GM12878 (cell line): Measurements from ENCODE around the gene DOK1. TPM values are rescaled to one million over a fixed set of nuclear protein-coding genes. Genes with fewer than 3 reads are reported as not detected.

Source experiments
- ATAC-seq: fragments of 200-7000 bp; cut with Tn5 transposase; 3 replicates; pipeline ENCODE4 v1.9.1; 2020; ENCODE audit warnings: mild to moderate bottlenecking, moderate library complexity
- BruUV-seq: library from RNA; stranded (reverse); fragments of 400-500 nt; replicated peaks from 2 replicates; lab custom pipeline; 2021; lab: Mats Ljungman, UMichigan
- CTCF ChIA-PET: fragments of 300-600 bp; sonication (Branson Sonifier 250); formaldehyde crosslinking; extraction: SDS; loops from one replicate; lab custom pipeline; 2021; ENCODE audit warnings: inconsistent platforms; lab: Yijun Ruan, JAX
- POLR2A ChIA-PET: fragments of 350-600 bp; formaldehyde crosslinking; extraction: SDS; loops from one replicate; lab custom pipeline; 2021; ENCODE audit warnings: inconsistent platforms; lab: Charles Lee
- RAD21 ChIA-PET: fragments of 300-600 bp; sonication (Branson Sonifier 250); formaldehyde crosslinking; loops from one replicate; lab custom pipeline; 2023; ENCODE audit warnings: antibody characterized with exemption; ENCODE audit not compliant: unreplicated experiment; lab: Charles Lee
- SMC1A ChIA-PET: fragments of 300-600 bp; sonication (Branson Sonifier 250); formaldehyde crosslinking; loops from one replicate; lab custom pipeline; 2023; ENCODE audit not compliant: unreplicated experiment, uncharacterized antibody; lab: Charles Lee
- DNase-seq: peaks from one replicate; pipeline ENCODE4 v3.0.0-alpha.2; 2011; ENCODE audit warnings: low read depth, low spot score
- FAIRE-seq: peaks from 3 replicates; lab custom pipeline; 2011; peaks lifted over from hg19 to GRCh38; lab: Jason Lieb, UNC
- H2AFZ ChIP-seq: 2 replicates; pipeline ENCODE4 v1.6.0; 2011; ENCODE audit warnings: low read depth, low read length, control low read depth; ENCODE audit not compliant: control insufficient read depth
- H3K27ac ChIP-seq: 2 replicates; pipeline ENCODE4 v1.5.1; 2011; ENCODE audit warnings: control low read depth; ENCODE audit not compliant: control insufficient read depth, insufficient read depth
- H3K27me3 ChIP-seq, 2 experiments: replicated peaks in 1 of 2; 2 replicates each; pipeline versions ENCODE4 v1.6.0 to v1.6.1; 2011; ENCODE audit warnings: low read length in 1 of 2; ENCODE audit not compliant: control insufficient read depth in 2 of 2, insufficient read depth in 2 of 2
- H3K36me3 ChIP-seq, 2 experiments: 2 replicates each; pipeline ENCODE4 v1.5.1; 2011; ENCODE audit warnings: low read length in 1 of 2; ENCODE audit not compliant: control insufficient read depth in 2 of 2, insufficient read depth in 2 of 2
- H3K4me1 ChIP-seq: 2 replicates; pipeline ENCODE4 v1.6.1; 2011; ENCODE audit warnings: mild to moderate bottlenecking, low read length, moderate library complexity, mixed read lengths; ENCODE audit not compliant: control insufficient read depth, insufficient read depth
- H3K4me2 ChIP-seq: 2 replicates; pipeline ENCODE4 v1.6.0; 2011; ENCODE audit warnings: control low read depth; ENCODE audit not compliant: control insufficient read depth, insufficient read depth
- H3K4me3 ChIP-seq: fragments of 200-600 bp; sonication (generic); 2 replicates; pipeline ENCODE4 v1.5.1; 2016
- H3K79me2 ChIP-seq: 2 replicates; pipeline ENCODE4 v1.6.0; 2011; ENCODE audit warnings: low read length; ENCODE audit not compliant: control insufficient read depth, insufficient read depth
- H3K9ac ChIP-seq: 2 replicates; pipeline ENCODE4 v1.8.0; 2011; ENCODE audit warnings: low read length, control low read depth, mixed read lengths; ENCODE audit not compliant: control insufficient read depth, insufficient read depth
- H3K9me3 ChIP-seq: replicated peaks from 3 replicates; pipeline ENCODE4 v1.5.1; 2011; ENCODE audit warnings: mild to moderate bottlenecking, low read length; ENCODE audit not compliant: control insufficient read depth, insufficient read depth
- H4K20me1 ChIP-seq: 2 replicates; pipeline ENCODE4 v1.6.0; 2011; ENCODE audit not compliant: control insufficient read depth, insufficient read depth
- EED ChIP-seq: sonication (generic); IDR thresholded peaks from 2 replicates; pipeline ENCODE4 v1.6.1; 2016; ENCODE audit warnings: antibody characterized with exemption, low read depth
- ESRRA ChIP-seq: IDR thresholded peaks from 2 replicates; pipeline ENCODE4 v1.6.1; 2012; ENCODE audit warnings: mild to moderate bottlenecking, low read length, improper control_type of control experiment
- GATAD2B ChIP-seq: fragments of 450-650 bp; conservative IDR thresholded peaks from 2 replicates; pipeline ENCODE4 v1.6.1; 2017; ENCODE audit warnings: low read depth, mild to moderate bottlenecking, moderate library complexity
- HDGF ChIP-seq: fragments of 450-650 bp; IDR thresholded peaks from 2 replicates; pipeline ENCODE4 v1.6.1; 2016; ENCODE audit warnings: antibody characterized with exemption
- IKZF2 ChIP-seq, 2 experiments: fragments of 450-650 bp; IDR thresholded peaks; 2 replicates each; pipeline ENCODE4 v1.6.1; 2017; ENCODE audit warnings: mild to moderate bottlenecking in 2 of 2, moderate library complexity in 2 of 2
- KDM1A ChIP-seq: fragments of 200-600 bp; sonication (generic); IDR thresholded peaks from 2 replicates; pipeline ENCODE4 v1.6.1; 2016; ENCODE audit warnings: borderline replicate concordance
- MTA2 ChIP-seq: fragments of 450-650 bp; IDR thresholded peaks from 2 replicates; pipeline ENCODE4 v1.6.1; 2016; ENCODE audit warnings: low read depth, mild to moderate bottlenecking, moderate library complexity
- SMARCA5 ChIP-seq: fragments of 450-650 bp; IDR thresholded peaks from 2 replicates; pipeline ENCODE4 v1.6.1; 2017; ENCODE audit warnings: mild to moderate bottlenecking
- SRF ChIP-seq, 2 experiments: IDR thresholded peaks; 2 replicates each; pipeline ENCODE4 v1.6.1; 2011; ENCODE audit warnings: low read depth in 2 of 2, low read length in 2 of 2, mild to moderate bottlenecking in 1 of 2, moderate library complexity in 1 of 2
- TAF1 ChIP-seq: IDR thresholded peaks from 2 replicates; pipeline ENCODE4 v1.6.1; 2011; ENCODE audit warnings: mild to moderate bottlenecking, low read depth, low read length, borderline replicate concordance
- ZNF274 ChIP-seq: IDR thresholded peaks from one replicate; pipeline ENCODE4 v1.8.0; 2011; ENCODE audit not compliant: insufficient read length, insufficient read depth
- WGBS: methylation state at CpG from one replicate; pipeline ENCODE4 v1.1.6; 2016; ENCODE audit warnings: low lambda C conversion rate; ENCODE audit not compliant: insufficient replicate concordance, insufficient coverage; ENCODE audit errors: missing lambda C conversion rate; 5-methylcytosine and 5-hydroxymethylcytosine counted together
- in situ Hi-C: fragments of 300-500 bp; cut with MboI; formaldehyde crosslinking; loops from 9 replicates; pipeline ENCODE4 v1.14.3; 2018; ENCODE audit warnings: mixed read lengths
- intact Hi-C: fragments of 100-400 bp; cut with micrococcal nuclease; formaldehyde crosslinking; loops from one replicate; pipeline ENCODE4 v1.14.2; 2022; ENCODE audit not compliant: unreplicated experiment
- polyA plus RNA-seq, 11 experiments: library from polyadenylated mRNA; depleted of rRNA in 4 of 11; unstranded in 6 of 11; stranded (reverse) in 5 of 11; fragments of >200 nt; fragmentation: Nextera tagmentation in 4 of 11; fragmentation: Illumina TruSeq in 1 of 11; extraction: Ambion mirVana in 4 of 11; extraction: Trizol in 1 of 11; gene quantifications; 1 replicate in 1 of 11; 2 replicates in 10 of 11; pipeline versions ENCODE4 v1.2.1 to v1.2.3, GENCODE V29; 2011 to 2016; ENCODE audit warnings: inconsistent platforms in 2 of 11, missing spikeins in 2 of 11, low read depth in 1 of 11
- total RNA-seq, 4 experiments: library from RNA; depleted of rRNA in 3 of 4; stranded (reverse); fragments of >200 nt in 3 of 4; fragmentation: Illumina TruSeq in 1 of 4; extraction: Trizol in 1 of 4; gene quantifications; 2 replicates each; pipeline versions ENCODE4 v1.2.1 to v1.2.3, GENCODE V29; 2013 to 2021
- TF ChIP-seq, protein P1 (sequence below), 3 experiments: IDR thresholded peaks in 2 of 3; conservative IDR thresholded peaks in 1 of 3; 2 replicates each; pipeline ENCODE4 v1.5.1; 2011; ENCODE audit warnings: low read depth in 3 of 3, low read length in 3 of 3, mild to moderate bottlenecking in 3 of 3, control low read depth in 2 of 3, moderate library complexity in 2 of 3, inconsistent platforms in 1 of 3, mixed read lengths in 1 of 3; ENCODE audit not compliant: control insufficient read depth in 2 of 3, insufficient read depth in 1 of 3; ENCODE audit errors: extremely low read depth in 1 of 3
- TF ChIP-seq, protein P2 (sequence below): fragments of 450-650 bp; IDR thresholded peaks from 2 replicates; pipeline ENCODE4 v1.6.1; 2017; ENCODE audit warnings: mild to moderate bottlenecking, moderate library complexity
- TF ChIP-seq, protein P3 (sequence below): fragments of 450-650 bp; IDR thresholded peaks from 2 replicates; pipeline ENCODE4 v1.6.1; 2016; ENCODE audit warnings: mild to moderate bottlenecking

The DOK1 gene
- total and polyA plus RNA-seq, 10 of the 15 experiments (the other 5 are each of a cell fraction or from before 2014, with no cell fraction given): 1.4 to 104 (median 59.7) TPM

DNA sequence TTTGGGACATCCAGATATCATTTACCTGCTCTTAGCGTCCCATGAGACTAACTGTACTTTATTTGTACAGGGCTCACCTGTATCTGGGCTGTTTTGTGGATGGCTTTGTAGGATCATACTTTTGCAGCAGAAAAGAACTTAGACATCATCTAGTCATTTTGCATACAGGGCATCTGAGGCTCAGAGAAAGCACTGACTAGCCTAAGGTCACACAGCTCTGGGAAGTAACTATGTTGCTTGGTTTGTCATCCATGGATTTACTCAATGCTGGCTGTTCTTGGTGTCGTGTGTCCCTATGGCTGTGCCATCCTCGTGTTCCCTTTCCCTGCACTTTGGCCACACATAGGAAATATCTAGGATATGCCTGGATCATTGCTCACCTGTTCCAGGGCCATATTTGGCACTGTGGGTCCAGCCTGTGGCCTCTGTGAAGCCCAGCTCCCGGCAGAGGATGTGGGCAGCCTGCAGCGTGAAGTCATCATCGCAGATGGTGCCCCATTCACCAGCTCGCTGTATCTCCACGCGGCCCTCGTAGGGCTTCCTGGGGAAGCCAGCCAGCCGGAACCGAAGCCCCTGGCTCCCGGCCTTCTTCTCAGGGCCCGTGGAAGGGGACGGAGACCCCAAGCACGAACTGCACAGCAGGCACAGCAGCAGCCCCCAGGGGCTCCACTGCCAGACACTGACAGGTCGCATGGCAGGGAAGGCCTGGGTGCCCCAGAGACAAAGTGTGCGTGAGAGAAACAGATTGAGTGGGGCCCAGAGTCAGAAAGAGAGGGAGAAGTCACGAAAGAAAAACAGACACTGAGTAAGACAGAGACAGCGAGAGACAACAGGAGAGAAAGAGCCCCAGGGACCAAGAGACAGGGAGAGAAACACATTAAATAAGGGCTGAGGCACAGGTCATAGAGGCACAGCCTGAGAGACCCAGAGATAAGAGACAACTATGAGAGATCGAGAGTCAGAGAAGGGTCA is 2.3 kb upstream of the DOK1 start:
- no peak for FAIRE-seq
- no TSS peak for BruUV-seq
- RAD21 ChIA-PET: interaction anchor here (1.8 to 8.6 kb wide), 6 partner anchors 12 to 71 kb away, joined by 5 to 96 read pairs (median 38); partner anchors contain the start of genes AUP1 and HTRA2
- in situ Hi-C loops: no loop called here
- SMC1A ChIA-PET: interaction anchor here (0.5 to 6.8 kb wide), 10 partner anchors 13 to 144 kb away, joined by 3 to 106 read pairs (median 16); partner anchors contain the start of genes AUP1, HTRA2 and PCGF1
- WGBS: under 1% methylated on average over 21 of the region's 21 CpGs
- Histone ChIP-seq H3K4me1 (peaks cover 33% of the 10 kb centered on the region), H3K4me3 (peak overlapping the region; percentile 95), H4K20me1 (no peaks in the 10 kb centered on the region), H2AFZ (peak overlapping the region; percentile 43), H3K9ac (peak overlapping the region; percentile 96), H3K27me3 (no peaks in the 10 kb centered on the region), H3K4me2 (peak overlapping the region; percentile 95), H3K27ac (peak overlapping the region; percentile 93), H3K36me3 (peaks cover 1 to 6% of the 10 kb centered on the region in 2 experiments; a peak in 2 of 4 replicates), H3K79me2 (peaks cover 90% of the 10 kb centered on the region), H3K9me3 (no peaks in the 10 kb centered on the region; the same call in 2 of the 3 replicates)
- ATAC-seq: peak; percentile 38
- no peak for DNase-seq
- POLR2A ChIA-PET: interaction anchor here (1.3 to 17.8 kb wide), 5 partner anchors 13 to 102 kb away, joined by 3 to 441 read pairs (median 9); partner anchors contain the start of genes AUP1, HTRA2, PCGF1 and SEMA4F
- intact Hi-C loops: loop anchor here (2.0 kb wide), 1 partner anchor 33 kb away; no protein-coding TSS in a partner anchor
- CTCF ChIA-PET: interaction anchor here (0.6 to 14.3 kb wide), 8 partner anchors 10 to 43 kb away, joined by 4 to 115 read pairs (median 8); partner anchors contain the start of genes AUP1, DQX1 and HTRA2
- TF ChIP-seq, protein P1, sequence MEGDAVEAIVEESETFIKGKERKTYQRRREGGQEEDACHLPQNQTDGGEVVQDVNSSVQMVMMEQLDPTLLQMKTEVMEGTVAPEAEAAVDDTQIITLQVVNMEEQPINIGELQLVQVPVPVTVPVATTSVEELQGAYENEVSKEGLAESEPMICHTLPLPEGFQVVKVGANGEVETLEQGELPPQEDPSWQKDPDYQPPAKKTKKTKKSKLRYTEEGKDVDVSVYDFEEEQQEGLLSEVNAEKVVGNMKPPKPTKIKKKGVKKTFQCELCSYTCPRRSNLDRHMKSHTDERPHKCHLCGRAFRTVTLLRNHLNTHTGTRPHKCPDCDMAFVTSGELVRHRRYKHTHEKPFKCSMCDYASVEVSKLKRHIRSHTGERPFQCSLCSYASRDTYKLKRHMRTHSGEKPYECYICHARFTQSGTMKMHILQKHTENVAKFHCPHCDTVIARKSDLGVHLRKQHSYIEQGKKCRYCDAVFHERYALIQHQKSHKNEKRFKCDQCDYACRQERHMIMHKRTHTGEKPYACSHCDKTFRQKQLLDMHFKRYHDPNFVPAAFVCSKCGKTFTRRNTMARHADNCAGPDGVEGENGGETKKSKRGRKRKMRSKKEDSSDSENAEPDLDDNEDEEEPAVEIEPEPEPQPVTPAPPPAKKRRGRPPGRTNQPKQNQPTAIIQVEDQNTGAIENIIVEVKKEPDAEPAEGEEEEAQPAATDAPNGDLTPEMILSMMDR (IDR thresholded peaks at IDR 0.05 in 2 of 3, conservative IDR thresholded peaks at IDR 0.05 in 1 of 3; ENCODE audit: control insufficient read depth in 2 of 3, extremely low read depth in 1 of 3, insufficient read depth in 1 of 3, low read depth in 3 of 3, low read length in 3 of 3): no peak
- TF ChIP-seq IKZF2 (IDR thresholded peaks at IDR 0.05): peak in 1 of 2 experiments; percentile 61; a peak in 3 of 4 replicates
- TF ChIP-seq EED: peak; percentile 44
- TF ChIP-seq, protein P2, sequence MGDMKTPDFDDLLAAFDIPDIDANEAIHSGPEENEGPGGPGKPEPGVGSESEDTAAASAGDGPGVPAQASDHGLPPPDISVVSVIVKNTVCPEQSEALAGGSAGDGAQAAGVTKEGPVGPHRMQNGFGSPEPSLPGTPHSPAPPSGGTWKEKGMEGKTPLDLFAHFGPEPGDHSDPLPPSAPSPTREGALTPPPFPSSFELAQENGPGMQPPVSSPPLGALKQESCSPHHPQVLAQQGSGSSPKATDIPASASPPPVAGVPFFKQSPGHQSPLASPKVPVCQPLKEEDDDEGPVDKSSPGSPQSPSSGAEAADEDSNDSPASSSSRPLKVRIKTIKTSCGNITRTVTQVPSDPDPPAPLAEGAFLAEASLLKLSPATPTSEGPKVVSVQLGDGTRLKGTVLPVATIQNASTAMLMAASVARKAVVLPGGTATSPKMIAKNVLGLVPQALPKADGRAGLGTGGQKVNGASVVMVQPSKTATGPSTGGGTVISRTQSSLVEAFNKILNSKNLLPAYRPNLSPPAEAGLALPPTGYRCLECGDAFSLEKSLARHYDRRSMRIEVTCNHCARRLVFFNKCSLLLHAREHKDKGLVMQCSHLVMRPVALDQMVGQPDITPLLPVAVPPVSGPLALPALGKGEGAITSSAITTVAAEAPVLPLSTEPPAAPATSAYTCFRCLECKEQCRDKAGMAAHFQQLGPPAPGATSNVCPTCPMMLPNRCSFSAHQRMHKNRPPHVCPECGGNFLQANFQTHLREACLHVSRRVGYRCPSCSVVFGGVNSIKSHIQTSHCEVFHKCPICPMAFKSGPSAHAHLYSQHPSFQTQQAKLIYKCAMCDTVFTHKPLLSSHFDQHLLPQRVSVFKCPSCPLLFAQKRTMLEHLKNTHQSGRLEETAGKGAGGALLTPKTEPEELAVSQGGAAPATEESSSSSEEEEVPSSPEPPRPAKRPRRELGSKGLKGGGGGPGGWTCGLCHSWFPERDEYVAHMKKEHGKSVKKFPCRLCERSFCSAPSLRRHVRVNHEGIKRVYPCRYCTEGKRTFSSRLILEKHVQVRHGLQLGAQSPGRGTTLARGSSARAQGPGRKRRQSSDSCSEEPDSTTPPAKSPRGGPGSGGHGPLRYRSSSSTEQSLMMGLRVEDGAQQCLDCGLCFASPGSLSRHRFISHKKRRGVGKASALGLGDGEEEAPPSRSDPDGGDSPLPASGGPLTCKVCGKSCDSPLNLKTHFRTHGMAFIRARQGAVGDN: peak; percentile 81
- peak; percentile 95 for TF ChIP-seq SMARCA5
- TF ChIP-seq SRF (IDR thresholded peaks at IDR 0.05; ENCODE audit: low read depth in 2 of 2, low read length in 2 of 2): peak in 1 of 2 experiments; percentile 55; a peak in 1 of 4 replicates
- TF ChIP-seq ESRRA: no peak
- peak; percentile 34; the same call in 1 of the 2 replicates for TF ChIP-seq MTA2
- no peak for TF ChIP-seq KDM1A
- TF ChIP-seq HDGF: peak; percentile 92; the same call in 1 of the 2 replicates
- TF ChIP-seq TAF1: 0 out of 2 replicates have a peak, but pooled peaks have one; percentile 11
- no peak for TF ChIP-seq ZNF274
- TF ChIP-seq, protein P3, sequence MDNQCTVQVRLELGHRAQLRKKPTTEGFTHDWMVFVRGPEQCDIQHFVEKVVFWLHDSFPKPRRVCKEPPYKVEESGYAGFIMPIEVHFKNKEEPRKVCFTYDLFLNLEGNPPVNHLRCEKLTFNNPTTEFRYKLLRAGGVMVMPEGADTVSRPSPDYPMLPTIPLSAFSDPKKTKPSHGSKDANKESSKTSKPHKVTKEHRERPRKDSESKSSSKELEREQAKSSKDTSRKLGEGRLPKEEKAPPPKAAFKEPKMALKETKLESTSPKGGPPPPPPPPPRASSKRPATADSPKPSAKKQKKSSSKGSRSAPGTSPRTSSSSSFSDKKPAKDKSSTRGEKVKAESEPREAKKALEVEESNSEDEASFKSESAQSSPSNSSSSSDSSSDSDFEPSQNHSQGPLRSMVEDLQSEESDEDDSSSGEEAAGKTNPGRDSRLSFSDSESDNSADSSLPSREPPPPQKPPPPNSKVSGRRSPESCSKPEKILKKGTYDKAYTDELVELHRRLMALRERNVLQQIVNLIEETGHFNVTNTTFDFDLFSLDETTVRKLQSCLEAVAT: peak; percentile 74; the same call in 1 of the 2 replicates
- peak; percentile 71; the same call in 1 of the 2 replicates for TF ChIP-seq GATAD2B
